Left lung (tissue), 10 donors: ENCODE results near the gene DUSP14. TPM values are rescaled to one million over a fixed set of nuclear protein-coding genes. Genes with fewer than 3 reads are reported as not detected.

Source experiments
- ATAC-seq: fragments of 200-7000 bp; cut with Tn5 transposase; one replicate; pipeline ENCODE4 v1.9.1; 2020; ENCODE audit warnings: moderate library complexity
- DNase-seq, 4 donors: peaks; one replicate each; pipeline ENCODE4 v3.0.0-alpha.2; 2013 to 2020
- H3K27ac ChIP-seq, 2 donors: fragments of 200-600 bp; sonication (generic) in 1 of 2; one replicate each; pipeline versions ENCODE4 v1.5.0 to v1.8.0; 2020 to 2021
- H3K27me3 ChIP-seq, 2 donors: fragments of 200-600 bp; sonication (generic) in 1 of 2; one replicate each; pipeline versions ENCODE4 v1.5.0 to v1.8.0; 2020 to 2021
- H3K36me3 ChIP-seq, 2 donors: fragments of 200-600 bp; sonication (generic) in 1 of 2; one replicate each; pipeline versions ENCODE4 v1.5.0 to v1.8.0; 2020 to 2021
- H3K4me1 ChIP-seq, 2 donors: fragments of 200-600 bp; one replicate each; pipeline ENCODE4 v1.8.0; 2021
- H3K4me3 ChIP-seq, 2 donors: fragments of 200-600 bp; sonication (generic) in 1 of 2; one replicate each; pipeline versions ENCODE4 v1.5.0 to v1.8.0; 2020 to 2021; ENCODE audit warnings: mild to moderate bottlenecking in 1 of 2
- H3K9me3 ChIP-seq, 2 donors: fragments of 200-600 bp; sonication (generic) in 1 of 2; one replicate each; pipeline versions ENCODE4 v1.5.0 to v1.8.0; 2020 to 2021
- CTCF ChIP-seq, 2 donors: fragments of 200-600 bp; sonication (generic) in 1 of 2; IDR thresholded peaks; one replicate each; pipeline versions ENCODE4 v1.5.0 to v1.8.0; 2021; ENCODE audit warnings: antibody characterized with exemption in 2 of 2
- intact Hi-C, 2 donors: fragments of 100-400 bp; cut with DNase I; formaldehyde crosslinking; loops; one replicate each; pipeline versions ENCODE4 v1.11.2 to v1.14.2; 2022
- polyA plus RNA-seq, 6 donors: library from polyadenylated mRNA; unstranded; fragments of 120-200 nt; gene quantifications; one replicate each; pipeline ENCODE4 v1.2.1, GENCODE V29; 2013; ENCODE audit not compliant: insufficient read length in 6 of 6
- total RNA-seq, 2 donors: library from RNA; stranded (reverse); fragmentation: NEBNext Ultra II Directional; extraction: Animal tissue kit (Norgen Biotek cat#: 25700); gene quantifications; one replicate each; pipeline ENCODE4 v1.2.1, GENCODE V29; 2021
- donor health status: DM: no; HTN: yes; CAD: no.
- donor health status: DM: no; HTN: no; CAD: no.

DUSP14 gene
- total and polyA plus RNA-seq, 8 donors = 6.4 to 14.9 (median 8.8) TPM

- DNase-seq = no peak
- H3K27me3 ChIP-seq = no peaks in the 10 kb centered on the region
- no peak overlapping the region for H3K4me3 ChIP-seq
- H3K27ac ChIP-seq = no peak overlapping the region
- TF ChIP-seq CTCF (IDR thresholded peaks at IDR 0.05) = no peak
- no peaks in the 10 kb centered on the region for H3K4me1 ChIP-seq
- peaks cover 0 to 89% of the 10 kb centered on the region in 2 donors for H3K36me3 ChIP-seq
- H3K9me3 ChIP-seq = no peaks in the 10 kb centered on the region
- intact Hi-C loops = no loop called here
- ATAC-seq = no peak
Measured at GRCh38 chr17:37463039-37463438, 26.7 kb upstream of the DUSP14 start.

GRCh38 chr17:37465069-37465616, 24.5 kb upstream of the DUSP14 start:
- no peak for ATAC-seq
- DNase-seq = no peak
- no peak for TF ChIP-seq CTCF (IDR thresholded peaks at IDR 0.05)
- no peaks in the 10 kb centered on the region for H3K9me3 ChIP-seq
- H3K4me3 ChIP-seq = no peak overlapping the region
- H3K27me3 ChIP-seq = no peaks in the 10 kb centered on the region
- no peak overlapping the region for H3K27ac ChIP-seq
- intact Hi-C loops = no loop called here
- H3K36me3 ChIP-seq = peaks cover 0 to 95% of the 10 kb centered on the region in 2 donors
- H3K4me1 ChIP-seq = no peaks in the 10 kb centered on the region

GRCh38 chr17:37466471-37466870, 23.2 kb upstream of the DUSP14 start:
- no peak overlapping the region for H3K27ac ChIP-seq
- peaks cover 0 to 99% of the 10 kb centered on the region in 2 donors for H3K36me3 ChIP-seq
- ATAC-seq (no peak), DNase-seq (no peak)
- no peaks in the 10 kb centered on the region for H3K4me1 ChIP-seq
- TF ChIP-seq CTCF (IDR thresholded peaks at IDR 0.05) = no peak
- H3K4me3 ChIP-seq = no peak overlapping the region
- H3K27me3 ChIP-seq = no peaks in the 10 kb centered on the region
- intact Hi-C loops = no loop called here
- H3K9me3 ChIP-seq = no peaks in the 10 kb centered on the region

GRCh38 chr17:37470181-37470580, 19.5 kb upstream of the DUSP14 start:
- no peak for TF ChIP-seq CTCF (IDR thresholded peaks at IDR 0.05)
- Histone ChIP-seq H3K9me3 (no peaks in the 10 kb centered on the region), H3K27ac (no peak overlapping the region), H3K36me3 (peaks cover 0 to 100% of the 10 kb centered on the region in 2 donors), H3K4me1 (no peaks in the 10 kb centered on the region), H3K4me3 (no peak overlapping the region), H3K27me3 (no peaks in the 10 kb centered on the region)
- ATAC-seq = no peak
- DNase-seq = no peak
- intact Hi-C loops = no loop called here

GRCh38 chr17:37475731-37476420, 13.8 kb upstream of the DUSP14 start:
- intact Hi-C loops = no loop called here
- Histone ChIP-seq H3K4me1 (peaks cover 0 to 11% of the 10 kb centered on the region in 2 donors), H3K36me3 (peaks cover 0 to 94% of the 10 kb centered on the region in 2 donors), H3K27me3 (no peaks in the 10 kb centered on the region), H3K4me3 (no peak overlapping the region), H3K27ac (peak overlapping the region in 1 of 2 donors; percentile 37), H3K9me3 (no peaks in the 10 kb centered on the region)
- TF ChIP-seq CTCF (IDR thresholded peaks at IDR 0.05) = no peak
- ATAC-seq (no peak), DNase-seq (no peak)
